Measurements from ENCODE around the gene PABPN1L. TPM values are rescaled to one million over a fixed set of nuclear protein-coding genes. Genes with fewer than 3 reads are reported as not detected.
"Not testable (repeated sequence)": the region's sequence is repeated elsewhere in the genome, so short reads cannot be mapped to it uniquely, and the experiment has no call there.

PABPN1L gene
- total and polyA plus RNA-seq, 9 of the 15 experiments (the other 6 are each of a cell fraction or from before 2014, with no cell fraction given) = 0.11 to 0.32 TPM; not detected in 7

DNA sequence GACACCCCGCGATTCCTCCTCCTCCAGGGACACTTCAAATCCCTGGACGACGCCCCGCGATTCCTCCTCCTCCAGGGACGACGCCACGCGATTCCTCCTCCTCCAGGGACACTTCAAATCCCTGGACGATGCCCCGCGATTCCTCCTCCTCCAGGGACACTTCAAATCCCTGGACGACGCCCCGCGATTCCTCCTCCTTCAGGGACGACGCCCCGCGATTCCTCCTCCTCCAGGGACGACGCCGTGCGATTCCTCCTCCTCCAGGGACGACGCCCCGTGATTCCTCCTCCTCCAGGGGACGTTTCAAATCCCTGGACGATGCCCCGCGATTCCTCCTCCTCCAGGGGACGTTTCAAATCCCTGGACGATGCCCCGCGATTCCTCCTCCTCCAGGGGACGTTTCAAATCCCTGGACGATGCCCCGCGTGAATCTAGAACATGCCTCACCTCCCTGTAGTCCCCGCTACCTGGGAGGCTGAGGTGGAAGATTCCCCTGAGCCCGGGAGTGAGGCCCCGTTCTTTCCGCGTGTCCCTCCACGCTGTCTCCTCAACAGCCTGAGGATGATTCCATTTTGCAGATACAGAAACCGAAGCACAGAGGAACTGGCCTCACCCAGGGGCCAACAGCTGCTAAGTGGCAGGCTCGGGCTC lies 23.4 kb upstream of the PABPN1L start:
- WGBS (ENCODE audit: insufficient coverage, low coverage, missing lambda C conversion rate) = 96% methylated on average over 19 of the region's 48 CpGs
- FAIRE-seq; H3K9me1 ChIP-seq (ENCODE audit: control insufficient read depth, insufficient read depth, low read length); in situ Hi-C loops (cut with MboI); DNase-seq (ENCODE audit: extremely low read depth in 1 of 4, low spot score in 3 of 4); H4K20me1 ChIP-seq (replicated peaks; ENCODE audit: control insufficient read depth, insufficient read depth, low read length); H3K4me2 ChIP-seq (ENCODE audit: insufficient read depth, low read length); ATAC-seq; intact Hi-C loops (cut with micrococcal nuclease); BruUV-seq (replicated peaks); H3K4me3 ChIP-seq; H3K27ac ChIP-seq (ENCODE audit: extremely low read depth, low read depth, low read length); H3K9ac ChIP-seq (ENCODE audit: insufficient read depth in 1 of 2, low read depth in 2 of 2, low read length in 2 of 2); CTCF ChIA-PET (ENCODE audit: low intra/inter-chr PET ratio); H3K27me3 ChIP-seq (ENCODE audit: control insufficient read depth in 2 of 2, insufficient read depth in 2 of 2, low read length in 2 of 2); H2AFZ ChIP-seq (ENCODE audit: low read depth, low read length): not testable (repeated sequence)
- TF ChIP-seq POLR2G (IDR thresholded peaks at IDR 0.05; ENCODE audit: low read depth, low read length) = peak; percentile 52; the same call in 1 of the 2 replicates
- TF ChIP-seq ADNP (tag; IDR thresholded peaks at IDR 0.05) = 0 out of 2 replicates have a peak, but pooled peaks have one; percentile 12
- peak; percentile 88 for TF ChIP-seq RBM22 (IDR thresholded peaks at IDR 0.05; ENCODE audit: low read depth, low read length, poor library complexity, severe bottlenecking)
- TF ChIP-seq, protein P1, sequence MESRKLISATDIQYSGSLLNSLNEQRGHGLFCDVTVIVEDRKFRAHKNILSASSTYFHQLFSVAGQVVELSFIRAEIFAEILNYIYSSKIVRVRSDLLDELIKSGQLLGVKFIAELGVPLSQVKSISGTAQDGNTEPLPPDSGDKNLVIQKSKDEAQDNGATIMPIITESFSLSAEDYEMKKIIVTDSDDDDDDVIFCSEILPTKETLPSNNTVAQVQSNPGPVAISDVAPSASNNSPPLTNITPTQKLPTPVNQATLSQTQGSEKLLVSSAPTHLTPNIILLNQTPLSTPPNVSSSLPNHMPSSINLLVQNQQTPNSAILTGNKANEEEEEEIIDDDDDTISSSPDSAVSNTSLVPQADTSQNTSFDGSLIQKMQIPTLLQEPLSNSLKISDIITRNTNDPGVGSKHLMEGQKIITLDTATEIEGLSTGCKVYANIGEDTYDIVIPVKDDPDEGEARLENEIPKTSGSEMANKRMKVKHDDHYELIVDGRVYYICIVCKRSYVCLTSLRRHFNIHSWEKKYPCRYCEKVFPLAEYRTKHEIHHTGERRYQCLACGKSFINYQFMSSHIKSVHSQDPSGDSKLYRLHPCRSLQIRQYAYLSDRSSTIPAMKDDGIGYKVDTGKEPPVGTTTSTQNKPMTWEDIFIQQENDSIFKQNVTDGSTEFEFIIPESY (CRISPR knock-in tag; IDR thresholded peaks at IDR 0.05) = peak; percentile 75
- TF ChIP-seq CBX1 (IDR thresholded peaks at IDR 0.05; ENCODE audit: low read depth) = peak; percentile 42; the same call in 1 of the 2 replicates
- TF ChIP-seq SUPT5H (IDR thresholded peaks at IDR 0.05) = 0 out of 2 replicates have a peak, but pooled peaks have one; percentile 19
- 0 out of 2 replicates have a peak, but pooled peaks have one; percentile 1 for TF ChIP-seq ZNF263 (CRISPR knock-in tag; IDR thresholded peaks at IDR 0.05; ENCODE audit: borderline replicate concordance)
- peaks cover 0 to 55% of the 10 kb centered on the region in 2 experiments; a peak in 3 of 5 replicates for H3K4me1 ChIP-seq (replicated peaks in 1 of 2; ENCODE audit: control insufficient read depth in 2 of 2, insufficient read depth in 2 of 2, low read length in 2 of 2)
- peaks cover 29% of the 10 kb centered on the region for H3K9me3 ChIP-seq (replicated peaks; ENCODE audit: control insufficient read depth, insufficient read depth, low read depth, low read length)
- peaks cover 27% of the 10 kb centered on the region for H3K79me2 ChIP-seq (ENCODE audit: control insufficient read depth, insufficient read depth, low read length)
- H3K36me3 ChIP-seq (ENCODE audit: control insufficient read depth, insufficient read depth, low read length) = peaks cover 86% of the 10 kb centered on the region
- POLR2A ChIA-PET = interaction anchor here (0.6 to 1.0 kb wide), 3 partner anchors 16 to 493 kb away, joined by 3 read pairs; no protein-coding TSS in a partner anchor

Data from K562 (cell line).